Type B pancreatic cell (in vitro differentiated cells): ENCODE data around the gene PLEKHG5. TPM values are rescaled to one million over a fixed set of nuclear protein-coding genes. Genes with fewer than 3 reads are reported as not detected.
"Not testable (repeated sequence)": the region's sequence is repeated elsewhere in the genome, so short reads cannot be mapped to it uniquely, and the experiment has no call there.

Experiments
- DNase-seq: peaks from one replicate; pipeline ENCODE4 v3.0.0; 2021; ENCODE audit warnings: mixed read lengths; ENCODE audit not compliant: unreplicated experiment; ENCODE audit errors: extremely low spot score
- H3K27ac Mint-ChIP-seq: 2 replicates; pipeline ENCODE4 v1.8.0; 2021; ENCODE audit warnings: mild to moderate bottlenecking, mixed read lengths
- H3K27me3 Mint-ChIP-seq: 2 replicates; pipeline ENCODE4 v1.8.0; 2021; ENCODE audit warnings: mixed read lengths
- H3K36me3 Mint-ChIP-seq: 2 replicates; pipeline ENCODE4 v1.8.0; 2021; ENCODE audit warnings: mixed read lengths
- H3K4me1 Mint-ChIP-seq: one replicate; pipeline ENCODE4 v1.8.0; 2021; ENCODE audit warnings: mixed read lengths; ENCODE audit not compliant: unreplicated experiment
- H3K4me3 Mint-ChIP-seq: 2 replicates; pipeline ENCODE4 v1.8.0; 2021; ENCODE audit warnings: mild to moderate bottlenecking, mixed read lengths
- H3K9me3 Mint-ChIP-seq: 2 replicates; pipeline ENCODE4 v1.8.0; 2021; ENCODE audit warnings: mixed read lengths
- CTCF ChIP-seq: fragments of 200-600 bp; sonication (generic); conservative IDR thresholded peaks from 2 replicates; pipeline ENCODE4 v1.5.0; 2021; ENCODE audit warnings: antibody characterized with exemption, mild to moderate bottlenecking
- total RNA-seq: library from RNA; stranded (reverse); gene quantifications from 2 replicates; pipeline ENCODE4 v1.2.1, GENCODE V29; 2021; ENCODE audit warnings: low replicate concordance

The PLEKHG5 gene
- total RNA-seq, 1 donor from 2014 or later, result 30.6 TPM

- Mint-ChIP-seq H3K4me1 (peaks cover 17% of the 10 kb centered on the region), H3K9me3 (no peaks in the 10 kb centered on the region), H3K27ac (peak overlapping the region; percentile 85), H3K27me3 (peaks cover 28% of the 10 kb centered on the region), H3K36me3 (no peaks in the 10 kb centered on the region), H3K4me3 (peak overlapping the region; percentile 80)
- no peak for DNase-seq
- TF ChIP-seq CTCF, result peak; percentile 96
Observed at GRCh38 chr1:6438047-6438525, 53.4 kb downstream of the PLEKHG5 start.

- not testable (repeated sequence) for H3K36me3 Mint-ChIP-seq, H3K9me3 Mint-ChIP-seq, DNase-seq, H3K27ac Mint-ChIP-seq, H3K4me3 Mint-ChIP-seq
- peak; percentile 22 for TF ChIP-seq CTCF
- Mint-ChIP-seq H3K4me1 (peaks cover 17% of the 10 kb centered on the region), H3K27me3 (peaks cover 28% of the 10 kb centered on the region)
Observed at GRCh38 chr1:6437012-6437700, 54.3 kb downstream of the PLEKHG5 start.

GRCh38 chr1:6436277-6436676 is 55.2 kb downstream of the PLEKHG5 start:
- Mint-ChIP-seq H3K4me1 (peaks cover 17% of the 10 kb centered on the region), H3K27me3 (peaks cover 24% of the 10 kb centered on the region)
- not testable (repeated sequence) for H3K36me3 Mint-ChIP-seq, DNase-seq, H3K27ac Mint-ChIP-seq, H3K4me3 Mint-ChIP-seq, H3K9me3 Mint-ChIP-seq

- Mint-ChIP-seq H3K4me1 (peaks cover 17% of the 10 kb centered on the region), H3K4me3 (no peak overlapping the region), H3K36me3 (no peaks in the 10 kb centered on the region), H3K27me3 (peaks cover 23% of the 10 kb centered on the region), H3K27ac (no peak overlapping the region), H3K9me3 (no peaks in the 10 kb centered on the region)
- no peak for TF ChIP-seq CTCF
- no peak for DNase-seq
Observed at GRCh38 chr1:6435547-6435946, 55.9 kb downstream of the PLEKHG5 start.

GRCh38 chr1:6435129-6435528 is 56.3 kb downstream of the PLEKHG5 start:
- no peaks in the 10 kb centered on the region for H3K36me3 Mint-ChIP-seq
- no peak overlapping the region for H3K4me3 Mint-ChIP-seq
- H3K4me1 Mint-ChIP-seq, result peaks cover 17% of the 10 kb centered on the region
- H3K27me3 Mint-ChIP-seq, result peaks cover 27% of the 10 kb centered on the region
- no peaks in the 10 kb centered on the region for H3K9me3 Mint-ChIP-seq
- no peak for TF ChIP-seq CTCF
- no peak for DNase-seq
- no peak overlapping the region for H3K27ac Mint-ChIP-seq

GRCh38 chr1:6434186-6434585 is 57.3 kb downstream of the PLEKHG5 start:
- H3K27me3 Mint-ChIP-seq, result peaks cover 25% of the 10 kb centered on the region
- peaks cover 13% of the 10 kb centered on the region for H3K4me1 Mint-ChIP-seq
- DNase-seq, result no peak
- H3K9me3 Mint-ChIP-seq, result no peaks in the 10 kb centered on the region
- H3K4me3 Mint-ChIP-seq, result no peak overlapping the region
- TF ChIP-seq CTCF, result no peak
- H3K36me3 Mint-ChIP-seq, result no peaks in the 10 kb centered on the region
- no peak overlapping the region for H3K27ac Mint-ChIP-seq

- H3K27ac Mint-ChIP-seq, H3K4me3 Mint-ChIP-seq, H3K4me1 Mint-ChIP-seq, DNase-seq, H3K9me3 Mint-ChIP-seq, H3K36me3 Mint-ChIP-seq: not testable (repeated sequence)
- H3K27me3 Mint-ChIP-seq, result peaks cover 29% of the 10 kb centered on the region
Observed at GRCh38 chr1:6431645-6432579, 59.6 kb downstream of the PLEKHG5 start.

GRCh38 chr1:6429660-6430411 is 61.6 kb downstream of the PLEKHG5 start:
- peaks cover 47% of the 10 kb centered on the region for H3K27me3 Mint-ChIP-seq
- H3K9me3 Mint-ChIP-seq, H3K4me3 Mint-ChIP-seq, DNase-seq, H3K36me3 Mint-ChIP-seq, H3K4me1 Mint-ChIP-seq: not testable (repeated sequence)
- H3K27ac Mint-ChIP-seq, result peak overlapping the region; percentile 39
